Measurements from ENCODE around the gene PROZ.
"Not testable (repeated sequence)": the region's sequence is repeated elsewhere in the genome, so short reads cannot be mapped to it uniquely, and the experiment has no call there.

- TF ChIP-seq CTCF (conservative IDR thresholded peaks at IDR 0.05); ZFX (IDR thresholded peaks at IDR 0.05): not testable (repeated sequence)
These were observed 46.6 kb upstream of the PROZ start for GRCh38 chr13:113111821-113112220.
